GM19468 (cell line): ENCODE data around the gene AFAP1L2.
A peak's percentile ranks its signal among the peaks of the same experiment; 100 is the strongest.

Experiments used
- ATAC-seq: cut with Tn5 transposase; IDR thresholded peaks from one replicate; pipeline ENCODE4 v1.9.1; 2021; ENCODE audit warnings: mild to moderate bottlenecking, moderate library complexity, moderate number of reproducible peaks; ENCODE audit not compliant: unreplicated experiment; ENCODE audit errors: extremely low read depth

The AFAP1L2 gene

GRCh38 chr10:114316744-114317143, 87.6 kb downstream of the AFAP1L2 start:
- no peak for ATAC-seq

GRCh38 chr10:114315566-114316420, 88.5 kb downstream of the AFAP1L2 start:
- ATAC-seq = no peak

GRCh38 chr10:114313866-114314265, 90.4 kb downstream of the AFAP1L2 start:
- no peak for ATAC-seq

GRCh38 chr10:114313139-114313538, 91.2 kb downstream of the AFAP1L2 start:
- ATAC-seq = no peak

DNA sequence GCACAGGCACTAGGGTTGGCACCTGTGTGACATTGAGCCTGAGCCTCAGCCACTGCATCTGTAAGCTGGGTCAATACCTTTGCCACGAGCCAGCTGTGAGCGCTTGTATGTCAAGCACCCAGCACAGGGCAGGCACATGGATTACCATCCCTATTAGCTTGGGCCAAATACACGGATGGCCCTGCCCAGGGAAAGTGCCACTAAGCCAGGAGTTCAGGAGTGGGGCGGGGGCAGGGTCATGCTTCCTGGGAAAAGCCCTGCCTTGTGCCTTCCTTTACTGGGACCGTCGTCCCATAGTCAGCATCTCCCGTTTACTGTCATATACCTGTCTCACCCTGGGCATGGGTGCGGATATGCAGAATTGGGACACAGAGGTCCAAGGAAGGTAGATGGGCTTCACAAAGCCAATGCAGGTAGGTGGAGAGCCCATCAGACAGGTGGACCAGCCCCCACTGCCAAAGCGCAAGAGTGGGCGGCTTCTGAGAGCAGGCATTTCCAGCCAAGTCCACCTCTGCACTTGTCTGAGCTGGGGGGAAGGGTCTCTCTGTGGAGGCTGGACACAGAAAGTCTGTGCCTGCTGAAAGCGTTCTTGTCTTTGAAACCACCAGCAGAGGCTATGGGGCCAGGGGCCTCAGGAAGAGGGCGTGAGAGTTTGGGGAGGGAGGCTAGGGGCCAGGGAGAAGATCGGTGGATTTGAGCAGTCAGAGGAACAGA, 92.6 kb downstream of the AFAP1L2 start:
- no peak for ATAC-seq

DNA sequence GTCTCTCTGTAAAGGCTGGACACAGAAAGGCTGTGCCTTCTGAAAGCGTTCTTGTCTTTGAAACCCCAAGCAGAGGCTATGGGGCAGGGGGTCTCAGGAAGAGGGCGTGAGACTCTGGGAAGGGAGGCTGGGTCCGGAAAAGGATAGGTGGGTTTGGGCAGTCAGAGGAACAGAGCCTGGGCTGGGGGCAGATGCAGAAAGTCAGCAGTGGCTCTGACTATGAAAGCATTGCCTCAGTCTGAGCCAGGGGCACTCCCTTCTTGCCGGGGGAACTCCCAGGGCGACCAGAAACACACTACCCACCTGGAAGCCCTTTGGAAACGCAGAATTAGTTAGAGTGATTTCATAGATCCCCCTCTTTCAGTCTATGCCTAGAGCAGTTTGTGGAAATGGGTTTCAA, 93.3 kb downstream of the AFAP1L2 start:
- no peak for ATAC-seq

- no peak for ATAC-seq
These were observed 94.0 kb downstream of the AFAP1L2 start for GRCh38 chr10:114310346-114310745.

- ATAC-seq = no peak
These were observed 95.0 kb downstream of the AFAP1L2 start for GRCh38 chr10:114309364-114309651.

DNA sequence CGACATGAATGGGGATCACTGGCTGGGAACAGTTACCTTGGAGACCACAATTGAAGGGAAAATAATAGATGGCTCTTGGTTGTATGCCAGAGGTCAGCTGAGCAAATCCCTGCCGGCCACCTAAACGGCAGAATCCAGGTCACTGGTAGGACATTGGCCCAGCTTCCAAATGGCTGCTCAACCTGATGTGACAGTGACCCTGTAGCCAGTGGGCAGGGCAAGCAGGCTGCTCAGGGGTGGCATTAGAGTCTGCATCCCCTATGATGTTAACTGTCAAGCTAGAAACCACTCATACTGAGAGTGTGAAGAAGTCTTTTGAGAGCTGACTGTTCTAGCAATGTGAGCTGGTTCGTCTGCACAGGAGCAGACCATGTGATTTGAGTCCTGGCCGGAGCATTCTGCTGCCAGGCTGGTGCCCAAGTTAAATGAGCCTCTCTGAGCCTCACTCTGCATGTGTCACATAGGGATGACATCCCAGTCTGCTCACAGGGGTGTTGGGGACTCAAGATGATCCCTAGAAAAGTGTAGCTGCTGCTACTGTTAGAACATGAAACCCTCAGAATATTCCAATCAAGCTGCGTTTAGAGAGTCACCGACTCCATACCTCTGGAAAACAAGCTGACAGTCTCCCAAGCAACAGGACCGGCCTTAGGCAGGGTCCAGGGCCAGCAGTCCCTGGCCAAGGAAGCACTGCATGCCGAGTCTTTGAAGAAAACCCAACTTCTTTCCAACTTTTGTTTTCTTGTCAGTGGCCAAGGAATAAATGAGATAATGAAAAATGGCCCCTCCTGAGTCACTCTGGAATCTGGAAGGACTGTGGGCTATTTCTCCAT, 95.6 kb downstream of the AFAP1L2 start:
- no peak for ATAC-seq

DNA sequence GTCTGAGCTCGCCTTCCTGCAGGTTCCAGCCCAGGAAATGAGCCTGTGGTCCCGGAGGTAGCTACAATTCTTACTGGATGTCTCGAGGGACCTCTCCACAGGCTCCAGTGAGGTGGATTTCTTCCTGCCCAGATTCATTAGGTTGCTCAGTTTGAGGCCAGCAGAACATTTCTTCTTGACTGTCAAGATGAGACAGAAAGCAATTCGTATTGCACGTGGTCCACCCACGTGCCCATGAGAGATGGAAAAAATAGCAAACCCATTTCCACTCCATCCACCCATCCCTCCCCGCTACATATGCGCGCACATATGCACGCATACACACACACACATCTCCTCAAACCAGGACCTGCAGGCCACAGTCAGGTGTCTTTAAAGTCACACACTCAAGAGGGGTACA, 96.6 kb downstream of the AFAP1L2 start:
- no peak for ATAC-seq

DNA sequence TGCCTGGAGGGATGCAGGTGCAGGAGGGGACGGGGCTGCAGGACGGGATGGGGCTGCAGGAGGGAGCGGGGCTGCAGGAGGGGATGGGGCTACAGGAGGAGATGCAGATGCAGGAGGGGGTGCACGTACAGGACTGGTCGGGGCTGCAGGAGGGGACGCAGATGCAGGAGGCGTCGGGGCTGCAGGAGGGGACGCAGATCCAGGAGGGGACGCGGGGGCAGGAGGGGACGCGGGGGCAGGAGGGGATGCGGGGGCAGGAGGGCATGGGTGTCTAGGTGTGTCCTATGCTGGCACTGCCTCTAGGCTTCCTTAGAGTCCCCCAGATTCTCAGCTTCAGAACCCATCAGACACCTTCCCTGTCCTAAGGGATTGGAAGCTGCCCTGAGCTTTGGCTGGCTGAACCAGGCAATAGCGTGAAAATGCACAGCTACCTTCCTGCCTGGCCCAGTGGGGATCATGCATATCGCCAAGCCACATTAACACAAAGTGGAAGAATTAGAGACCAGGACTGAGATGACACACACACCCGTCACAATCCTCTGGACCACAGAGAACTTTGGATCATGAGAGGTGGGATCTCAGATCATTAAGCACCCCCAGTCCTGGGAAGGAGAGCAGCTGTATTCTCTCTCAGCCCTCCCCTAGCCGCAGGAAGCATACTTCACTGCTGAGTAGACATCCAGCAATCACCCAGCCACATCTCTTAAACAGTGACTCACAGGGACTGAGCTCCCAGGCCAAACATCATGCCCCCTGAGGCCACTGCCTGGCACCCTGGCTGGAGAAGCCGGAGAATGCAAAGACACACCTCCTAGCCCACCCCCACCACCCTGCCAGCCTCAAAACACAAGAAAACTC, 98.0 kb downstream of the AFAP1L2 start:
- ATAC-seq = no peak

DNA sequence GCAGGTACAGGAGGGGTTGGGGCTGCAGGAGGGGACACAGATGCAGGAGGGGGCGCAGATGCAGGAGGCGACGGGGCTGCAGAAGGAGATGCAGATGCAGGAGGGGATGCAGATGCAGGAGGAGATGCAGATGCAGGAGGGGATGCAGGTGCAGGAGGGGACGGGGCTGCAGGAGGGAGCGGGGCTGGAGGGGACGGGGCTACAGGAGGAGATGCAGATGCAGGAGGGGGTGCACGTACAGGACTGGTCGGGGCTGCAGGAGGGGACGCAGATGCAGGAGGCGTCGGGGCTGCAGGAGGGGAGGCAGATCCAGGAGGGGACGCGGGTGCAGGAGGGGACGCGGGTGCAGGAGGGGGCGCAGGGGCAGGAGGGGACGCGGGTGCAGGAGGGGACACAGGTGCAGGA, 98.8 kb downstream of the AFAP1L2 start:
- no peak for ATAC-seq

DNA sequence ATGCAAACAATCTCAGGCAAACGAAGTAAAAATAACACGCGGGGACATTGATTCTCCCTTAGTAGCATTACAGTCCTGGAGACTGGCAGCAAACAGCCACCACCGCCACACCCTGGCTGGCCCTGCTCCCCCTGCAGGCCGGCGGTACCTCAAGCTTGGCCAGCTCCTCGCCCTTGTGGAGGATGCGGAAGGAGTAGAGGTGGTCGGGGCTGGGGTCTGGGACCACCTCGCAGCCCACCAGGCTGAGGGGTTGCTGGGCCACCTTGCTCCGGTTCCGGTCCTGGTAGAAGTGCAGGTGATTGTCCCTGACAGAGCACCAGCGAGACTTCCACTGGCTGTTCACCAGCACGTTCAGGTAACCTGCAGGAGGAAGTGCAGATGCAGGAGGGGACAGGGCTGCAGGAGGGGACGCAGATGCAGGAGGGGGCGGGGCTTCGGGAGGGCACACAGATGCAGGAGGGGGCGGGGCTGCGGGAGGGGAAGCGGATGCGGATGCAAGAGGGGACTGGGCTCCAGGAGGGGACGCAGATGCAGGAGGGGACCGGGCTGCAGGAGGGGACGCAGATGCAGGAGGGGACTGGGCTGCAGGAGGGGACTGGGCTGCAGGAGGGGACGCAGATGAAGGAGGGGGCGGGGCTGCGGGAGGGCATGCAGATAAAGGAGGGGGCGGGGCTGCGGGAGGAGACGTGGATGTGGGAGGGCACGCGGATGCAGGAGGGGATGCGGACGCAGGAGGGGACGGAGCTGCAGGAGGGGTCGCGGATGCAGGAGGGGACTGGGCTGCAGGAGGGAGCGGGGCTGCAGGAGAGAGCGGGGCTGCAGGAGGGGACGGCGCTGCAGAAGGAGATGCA, 99.5 kb downstream of the AFAP1L2 start:
- no peak for ATAC-seq

DNA sequence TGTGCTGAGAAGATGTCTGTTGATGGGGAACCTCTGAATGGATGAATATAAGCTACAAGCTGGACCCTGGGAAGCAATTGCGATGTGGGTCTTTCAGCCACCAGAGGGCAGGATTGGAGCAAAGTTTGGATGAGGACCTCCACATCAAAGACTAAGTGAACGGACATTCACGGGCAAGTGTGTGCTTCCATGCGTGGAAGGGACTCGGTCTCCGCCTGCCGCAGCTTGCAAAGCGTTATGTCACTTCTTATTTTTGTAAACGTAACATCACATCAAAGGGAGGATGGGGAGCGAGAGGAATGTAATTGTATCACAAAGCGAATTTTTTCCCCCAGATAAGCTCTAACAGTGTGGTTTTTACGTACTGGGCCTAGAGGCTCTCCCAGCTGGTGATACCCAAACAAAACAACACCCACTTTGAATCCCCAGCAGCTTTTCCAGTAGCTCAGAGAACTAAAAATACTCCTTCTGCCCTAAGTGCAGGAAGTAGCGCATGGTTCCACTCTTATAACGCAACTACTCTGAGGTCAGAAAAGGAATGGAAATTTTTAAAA, 100.2 kb downstream of the AFAP1L2 start:
- ATAC-seq = peak; percentile 37

- no peak for ATAC-seq
These were observed 100.7 kb downstream of the AFAP1L2 start for GRCh38 chr10:114303556-114303955.

- no peak for ATAC-seq
These were observed 102.2 kb downstream of the AFAP1L2 start for GRCh38 chr10:114301951-114302710.

DNA sequence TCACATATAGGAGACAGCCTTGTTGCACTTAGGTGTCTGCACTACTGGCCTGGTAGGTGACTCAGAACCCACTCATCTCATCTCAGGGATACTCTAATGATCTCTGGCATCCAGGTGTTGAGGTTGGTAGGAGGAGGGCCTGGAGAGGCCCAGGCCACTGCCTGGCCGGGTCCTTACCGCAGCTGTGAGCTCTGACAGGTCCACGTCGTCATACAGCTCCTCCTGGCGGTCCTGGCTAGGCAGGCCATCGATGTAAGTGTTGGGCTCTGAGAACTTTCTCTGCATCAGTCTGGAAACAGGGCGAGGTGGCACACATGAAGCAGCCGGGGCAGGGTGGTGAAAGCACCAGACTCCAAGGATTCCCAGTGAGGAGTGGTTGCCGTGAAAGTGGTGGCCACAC, 103.1 kb downstream of the AFAP1L2 start:
- no peak for ATAC-seq

GRCh38 chr10:114300036-114300645, 104.2 kb downstream of the AFAP1L2 start:
- ATAC-seq = no peak
